ENCODE data around the gene SEC24D.

Gene SEC24D

GRCh38 chr4:118790544-118790943 is 45.4 kb downstream of the SEC24D start:
- H3K9ac ChIP-seq (ENCODE audit: low read length): no peak overlapping the region
- no peaks in the 10 kb centered on the region for H3K36me3 ChIP-seq (ENCODE audit: low read length)
- no peaks in the 10 kb centered on the region for H3K9me3 ChIP-seq (ENCODE audit: insufficient read depth, low read length)
- H3K79me2 ChIP-seq (ENCODE audit: insufficient read depth, low read length): no peaks in the 10 kb centered on the region
- no peaks in the 10 kb centered on the region for H3K27me3 ChIP-seq (ENCODE audit: low read length)
- H2AFZ ChIP-seq (ENCODE audit: low read depth, low read length, severe bottlenecking): no peak overlapping the region
- H3K4me2 ChIP-seq (ENCODE audit: low read depth, low read length, poor library complexity, severe bottlenecking): no peak overlapping the region
- H3K27ac ChIP-seq (ENCODE audit: low read depth, low read length): no peak overlapping the region
- no peaks in the 10 kb centered on the region for H3F3A ChIP-seq (ENCODE audit: insufficient read depth)
- no peak overlapping the region for H3K4me3 ChIP-seq (ENCODE audit: insufficient read depth, low read length, poor library complexity, severe bottlenecking)
- no peaks in the 10 kb centered on the region for H4K20me1 ChIP-seq (ENCODE audit: low read depth, low read length)
- TF ChIP-seq EZH2phosphoT487 (conservative IDR thresholded peaks at IDR 0.05; ENCODE audit: low read length): no peak
- TF ChIP-seq CTCF (IDR thresholded peaks at IDR 0.05; ENCODE audit: insufficient read depth, low read length, poor library complexity, severe bottlenecking): no peak
- no peaks in the 10 kb centered on the region for H3K9me2 ChIP-seq (replicated peaks; ENCODE audit: insufficient read depth, low read length)

GRCh38 chr4:118788911-118789310 is 47.0 kb downstream of the SEC24D start:
- TF ChIP-seq EZH2phosphoT487 (conservative IDR thresholded peaks at IDR 0.05; ENCODE audit: low read length) (no peak), CTCF (IDR thresholded peaks at IDR 0.05; ENCODE audit: insufficient read depth, low read length, poor library complexity, severe bottlenecking) (no peak)
- Histone ChIP-seq H3K27ac (ENCODE audit: low read depth, low read length) (no peak overlapping the region), H3K27me3 (ENCODE audit: low read length) (no peaks in the 10 kb centered on the region), H4K20me1 (ENCODE audit: low read depth, low read length) (no peaks in the 10 kb centered on the region), H3K9ac (ENCODE audit: low read length) (no peak overlapping the region), H3K4me3 (ENCODE audit: insufficient read depth, low read length, poor library complexity, severe bottlenecking) (no peak overlapping the region), H3K4me2 (ENCODE audit: low read depth, low read length, poor library complexity, severe bottlenecking) (no peak overlapping the region), H3K9me3 (ENCODE audit: insufficient read depth, low read length) (no peaks in the 10 kb centered on the region), H3K79me2 (ENCODE audit: insufficient read depth, low read length) (no peaks in the 10 kb centered on the region), H3K9me2 (replicated peaks; ENCODE audit: insufficient read depth, low read length) (no peaks in the 10 kb centered on the region), H3F3A (ENCODE audit: insufficient read depth) (no peaks in the 10 kb centered on the region), H2AFZ (ENCODE audit: low read depth, low read length, severe bottlenecking) (no peak overlapping the region), H3K36me3 (ENCODE audit: low read length) (no peaks in the 10 kb centered on the region)

GRCh38 chr4:118787844-118788380 is 48.0 kb downstream of the SEC24D start:
- Histone ChIP-seq H3K4me3 (ENCODE audit: insufficient read depth, low read length, poor library complexity, severe bottlenecking) (no peak overlapping the region), H4K20me1 (ENCODE audit: low read depth, low read length) (no peaks in the 10 kb centered on the region), H3K79me2 (ENCODE audit: insufficient read depth, low read length) (no peaks in the 10 kb centered on the region), H3K9me2 (replicated peaks; ENCODE audit: insufficient read depth, low read length) (no peaks in the 10 kb centered on the region), H3K4me2 (ENCODE audit: low read depth, low read length, poor library complexity, severe bottlenecking) (no peak overlapping the region), H3K9ac (ENCODE audit: low read length) (no peak overlapping the region), H3K27ac (ENCODE audit: low read depth, low read length) (no peak overlapping the region), H3K27me3 (ENCODE audit: low read length) (no peaks in the 10 kb centered on the region), H3K9me3 (ENCODE audit: insufficient read depth, low read length) (no peaks in the 10 kb centered on the region), H3K36me3 (ENCODE audit: low read length) (no peaks in the 10 kb centered on the region), H2AFZ (ENCODE audit: low read depth, low read length, severe bottlenecking) (no peak overlapping the region), H3F3A (ENCODE audit: insufficient read depth) (no peaks in the 10 kb centered on the region)
- TF ChIP-seq EZH2phosphoT487 (conservative IDR thresholded peaks at IDR 0.05; ENCODE audit: low read length) (no peak), CTCF (IDR thresholded peaks at IDR 0.05; ENCODE audit: insufficient read depth, low read length, poor library complexity, severe bottlenecking) (no peak)

Measured in SU-DHL-6 (cell line).